WERI-Rb-1 (cell line): Measurements from ENCODE around the gene STON1.
"Not testable (repeated sequence)": the region's sequence is repeated elsewhere in the genome, so short reads cannot be mapped to it uniquely, and the experiment has no call there.

Experiments
- DNase-seq: peaks from one replicate; pipeline ENCODE4 v3.0.0-alpha.2; 2020
- H3K27ac ChIP-seq: fragments of 250-450 bp; sonication (Bioruptor Pico); 2 replicates; pipeline ENCODE4 v1.5.1; 2020; ENCODE audit warnings: mild to moderate bottlenecking, moderate library complexity
- H3K27me3 ChIP-seq: fragments of 250-450 bp; sonication (Bioruptor Pico); 2 replicates; pipeline ENCODE4 v1.5.1; 2021; ENCODE audit warnings: mild to moderate bottlenecking, low read depth, moderate library complexity; ENCODE audit not compliant: insufficient read depth, severe bottlenecking
- H3K36me3 ChIP-seq: fragments of 250-450 bp; sonication (Bioruptor Pico); 2 replicates; pipeline ENCODE4 v1.5.1; 2020; ENCODE audit warnings: mild to moderate bottlenecking, moderate library complexity
- H3K4me3 ChIP-seq: 2 replicates; pipeline ENCODE4 v1.5.1; 2011; ENCODE audit warnings: low read depth, mild to moderate bottlenecking, control low read depth, low read length
- H3K9me3 ChIP-seq: fragments of 250-450 bp; sonication (Bioruptor Pico); 2 replicates; pipeline ENCODE4 v1.5.1; 2021; ENCODE audit warnings: mild to moderate bottlenecking, moderate library complexity; ENCODE audit not compliant: severe bottlenecking
- CTCF ChIP-seq: IDR thresholded peaks from 2 replicates; pipeline ENCODE4 v1.5.1; 2011; ENCODE audit warnings: low read depth, mild to moderate bottlenecking, control low read depth, inconsistent platforms, low read length

STON1 gene

GRCh38 chr2:48551548-48551947 is 21.6 kb downstream of the STON1 start:
- H3K4me3 ChIP-seq = no peak overlapping the region
- no peaks in the 10 kb centered on the region for H3K9me3 ChIP-seq
- no peaks in the 10 kb centered on the region for H3K27me3 ChIP-seq
- TF ChIP-seq CTCF = no peak
- H3K36me3 ChIP-seq = no peaks in the 10 kb centered on the region; the same call in 1 of the 2 replicates
- DNase-seq = no peak
- no peak overlapping the region for H3K27ac ChIP-seq

GRCh38 chr2:48555071-48555470 is 25.1 kb downstream of the STON1 start:
- H3K4me3 ChIP-seq, H3K9me3 ChIP-seq, H3K27ac ChIP-seq, H3K36me3 ChIP-seq, H3K27me3 ChIP-seq, DNase-seq: not testable (repeated sequence)

- Histone ChIP-seq H3K36me3 (no peaks in the 10 kb centered on the region; the same call in 1 of the 2 replicates), H3K4me3 (no peak overlapping the region), H3K9me3 (no peaks in the 10 kb centered on the region), H3K27me3 (no peaks in the 10 kb centered on the region), H3K27ac (no peak overlapping the region)
- DNase-seq = no peak
- no peak for TF ChIP-seq CTCF
Observed at GRCh38 chr2:48558456-48558855, 28.5 kb downstream of the STON1 start.

- no peak overlapping the region for H3K27ac ChIP-seq
- no peak for DNase-seq
- H3K27me3 ChIP-seq = no peaks in the 10 kb centered on the region
- H3K4me3 ChIP-seq = no peak overlapping the region
- no peaks in the 10 kb centered on the region for H3K9me3 ChIP-seq
- TF ChIP-seq CTCF = no peak
- no peaks in the 10 kb centered on the region for H3K36me3 ChIP-seq
Observed at GRCh38 chr2:48560546-48561209, 30.7 kb downstream of the STON1 start.

- no peak overlapping the region for H3K27ac ChIP-seq
- no peak for TF ChIP-seq CTCF
- H3K27me3 ChIP-seq = no peaks in the 10 kb centered on the region
- no peaks in the 10 kb centered on the region for H3K36me3 ChIP-seq
- no peaks in the 10 kb centered on the region for H3K9me3 ChIP-seq
- H3K4me3 ChIP-seq = no peak overlapping the region
- DNase-seq = no peak
Observed at GRCh38 chr2:48562281-48562680, 32.3 kb downstream of the STON1 start.

- DNase-seq = no peak
- H3K27ac ChIP-seq = no peak overlapping the region
- H3K4me3 ChIP-seq = no peak overlapping the region
- no peaks in the 10 kb centered on the region for H3K27me3 ChIP-seq
- H3K9me3 ChIP-seq = no peaks in the 10 kb centered on the region
- no peak for TF ChIP-seq CTCF
- no peaks in the 10 kb centered on the region for H3K36me3 ChIP-seq
Observed at GRCh38 chr2:48566592-48567310, 36.8 kb downstream of the STON1 start.
